Fibroblast of skin of left quadriceps (primary cell): Measurements from ENCODE around the gene SHKBP1.
"Not testable (repeated sequence)": the region's sequence is repeated elsewhere in the genome, so short reads cannot be mapped to it uniquely, and the experiment has no call there.

Experiments
- DNase-seq, 2 experiments: peaks; one replicate each; pipeline ENCODE4 v3.0.0-alpha.2; 2013; ENCODE audit warnings: low read depth in 2 of 2

SHKBP1 gene

DNA sequence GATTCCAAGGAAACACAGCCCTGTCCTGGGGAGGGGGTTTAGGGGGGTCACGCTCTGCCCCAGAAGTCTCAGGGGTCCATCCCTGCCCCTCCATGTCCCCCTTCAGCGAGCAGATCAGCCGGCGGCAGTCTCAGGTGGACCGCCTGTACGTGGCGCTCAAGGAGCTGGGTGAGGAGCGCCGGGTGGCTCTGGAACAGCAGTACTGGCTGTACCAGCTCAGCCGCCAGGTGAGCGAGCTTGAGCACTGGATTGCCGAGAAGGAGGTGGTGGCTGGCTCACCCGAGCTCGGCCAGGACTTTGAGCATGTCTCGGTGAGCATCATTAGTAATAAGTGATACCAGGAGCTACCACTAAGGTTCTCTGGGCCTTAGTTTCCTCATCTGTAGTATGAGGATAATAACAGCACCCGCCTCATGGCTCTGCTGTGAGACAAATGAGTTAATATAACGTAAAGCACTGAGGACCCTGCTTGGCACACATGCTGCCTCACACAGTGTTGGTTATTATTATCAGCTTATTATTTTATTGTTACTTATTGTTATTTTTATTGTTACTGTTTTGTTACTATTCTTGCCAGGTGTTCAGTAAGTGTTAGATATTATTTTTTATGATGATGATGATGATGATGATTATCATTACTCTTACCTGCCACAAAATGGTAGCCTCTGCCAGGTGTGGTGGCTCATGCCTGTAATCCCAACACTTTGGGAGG lies 20.5 kb upstream of the SHKBP1 start:
- no peak for DNase-seq

DNA sequence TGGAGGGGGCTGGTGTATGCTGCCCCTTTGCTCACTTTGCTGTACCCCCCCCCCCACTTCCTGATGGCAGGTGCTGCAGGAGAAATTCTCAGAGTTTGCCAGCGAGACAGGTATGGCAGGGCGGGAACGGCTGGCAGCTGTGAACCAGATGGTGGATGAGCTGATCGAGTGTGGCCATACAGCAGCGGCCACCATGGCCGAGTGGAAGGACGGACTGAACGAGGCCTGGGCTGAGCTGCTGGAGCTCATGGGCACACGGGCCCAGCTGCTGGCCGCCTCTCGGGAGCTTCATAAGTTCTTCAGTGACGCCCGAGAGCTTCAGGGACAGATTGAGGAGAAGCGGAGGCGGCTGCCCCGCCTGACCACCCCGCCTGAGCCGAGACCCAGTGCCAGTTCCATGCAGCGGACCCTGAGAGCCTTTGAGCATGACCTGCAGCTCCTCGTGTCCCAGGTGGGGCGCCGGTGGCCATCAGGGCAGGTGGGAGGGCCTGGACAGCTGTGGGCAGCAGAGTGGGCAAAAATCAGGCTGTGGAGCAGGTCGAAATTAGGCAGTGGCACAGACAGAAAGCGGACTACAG lies 19.6 kb upstream of the SHKBP1 start:
- DNase-seq, result no peak

DNA sequence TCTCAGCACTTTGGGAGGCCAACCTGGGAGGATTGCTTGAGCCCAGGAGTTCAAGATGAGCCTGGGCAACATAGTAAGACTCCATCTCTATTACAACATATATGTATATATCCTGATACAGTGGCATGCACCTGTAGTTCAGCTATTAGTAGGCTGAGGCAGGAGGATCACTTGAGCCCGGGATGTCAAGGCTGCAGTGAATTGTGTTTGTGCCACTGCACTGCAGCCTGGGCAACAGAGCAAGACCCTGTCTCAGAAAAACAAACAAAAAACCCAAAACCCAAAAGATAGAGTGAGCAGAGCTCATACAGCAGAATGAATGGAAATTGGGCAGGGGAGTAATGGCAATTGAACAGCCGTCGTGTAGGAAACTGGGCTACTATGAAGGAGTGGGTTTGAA lies 17.3 kb upstream of the SHKBP1 start:
- DNase-seq, result no peak

DNA sequence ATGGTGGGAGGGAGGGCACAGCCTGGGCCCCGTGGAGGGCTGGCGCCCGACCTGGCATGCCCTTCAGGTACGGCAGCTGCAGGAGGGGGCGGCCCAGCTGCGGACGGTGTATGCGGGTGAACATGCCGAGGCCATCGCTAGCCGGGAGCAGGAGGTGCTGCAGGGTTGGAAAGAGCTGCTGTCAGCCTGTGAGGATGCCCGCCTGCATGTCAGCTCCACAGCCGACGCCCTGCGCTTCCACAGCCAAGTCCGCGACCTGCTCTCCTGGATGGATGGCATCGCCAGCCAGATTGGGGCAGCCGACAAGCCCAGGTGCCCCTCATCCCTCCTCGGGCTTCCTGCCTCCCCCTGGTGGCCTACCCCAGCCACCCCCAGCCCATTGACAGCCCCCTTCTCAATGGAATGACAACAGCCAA lies 16.6 kb upstream of the SHKBP1 start:
- DNase-seq, result no peak

DNA sequence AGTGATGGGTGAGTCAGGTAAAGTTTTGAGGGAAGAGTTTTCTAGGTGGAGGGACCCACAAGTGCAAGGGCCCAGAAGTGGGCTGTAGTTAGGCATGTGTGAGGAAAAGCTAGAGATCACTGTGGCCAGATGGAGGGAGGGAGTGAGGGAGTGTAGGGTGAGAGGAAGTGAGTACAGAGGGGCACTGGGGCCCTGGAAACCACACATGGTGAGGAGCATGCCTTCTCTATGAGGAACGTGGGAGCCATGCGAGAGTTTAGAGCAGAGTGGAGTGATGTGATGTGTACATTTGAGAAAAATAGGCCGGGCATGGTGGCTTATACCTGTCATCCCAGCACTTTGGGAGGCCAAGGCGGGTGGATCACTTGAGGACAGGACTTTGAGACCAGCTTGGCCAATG lies 14.7 kb upstream of the SHKBP1 start:
- DNase-seq, result no peak

DNA sequence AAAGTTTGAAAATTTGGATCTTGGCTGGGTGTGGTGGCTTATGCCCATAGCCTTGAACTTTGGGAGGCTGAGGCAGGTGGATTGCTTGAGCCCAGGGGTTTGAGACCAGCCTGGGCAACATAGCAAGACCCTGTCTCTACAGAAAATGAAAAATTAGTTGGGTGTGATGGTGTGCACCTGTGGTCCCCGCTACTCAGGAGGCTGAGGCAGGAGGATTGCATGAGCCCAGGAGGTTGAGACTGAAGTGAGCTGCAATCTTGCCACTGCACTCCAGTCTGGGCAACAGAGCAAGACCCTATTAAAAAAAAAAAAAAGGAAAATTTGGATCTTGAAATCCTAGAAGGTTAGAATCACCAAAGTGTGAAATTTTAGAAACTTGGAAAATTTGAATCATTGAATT lies 12.1 kb upstream of the SHKBP1 start:
- DNase-seq, result not testable (repeated sequence)

DNA sequence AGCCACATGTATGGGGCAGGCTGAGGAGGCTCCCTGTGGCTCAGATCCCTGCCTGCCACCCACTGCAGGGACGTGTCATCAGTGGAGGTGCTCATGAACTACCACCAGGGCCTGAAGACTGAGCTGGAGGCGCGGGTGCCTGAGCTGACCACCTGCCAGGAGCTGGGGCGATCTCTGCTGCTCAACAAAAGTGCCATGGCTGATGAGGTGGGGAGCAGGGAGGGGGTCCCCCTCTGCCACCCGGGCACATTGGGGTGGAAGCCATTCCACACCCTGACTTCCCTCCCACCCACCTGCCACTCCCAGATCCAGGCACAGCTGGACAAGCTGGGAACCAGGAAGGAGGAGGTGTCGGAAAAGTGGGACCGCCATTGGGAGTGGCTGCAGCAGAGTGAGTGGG lies 11.3 kb upstream of the SHKBP1 start:
- no peak for DNase-seq

DNA sequence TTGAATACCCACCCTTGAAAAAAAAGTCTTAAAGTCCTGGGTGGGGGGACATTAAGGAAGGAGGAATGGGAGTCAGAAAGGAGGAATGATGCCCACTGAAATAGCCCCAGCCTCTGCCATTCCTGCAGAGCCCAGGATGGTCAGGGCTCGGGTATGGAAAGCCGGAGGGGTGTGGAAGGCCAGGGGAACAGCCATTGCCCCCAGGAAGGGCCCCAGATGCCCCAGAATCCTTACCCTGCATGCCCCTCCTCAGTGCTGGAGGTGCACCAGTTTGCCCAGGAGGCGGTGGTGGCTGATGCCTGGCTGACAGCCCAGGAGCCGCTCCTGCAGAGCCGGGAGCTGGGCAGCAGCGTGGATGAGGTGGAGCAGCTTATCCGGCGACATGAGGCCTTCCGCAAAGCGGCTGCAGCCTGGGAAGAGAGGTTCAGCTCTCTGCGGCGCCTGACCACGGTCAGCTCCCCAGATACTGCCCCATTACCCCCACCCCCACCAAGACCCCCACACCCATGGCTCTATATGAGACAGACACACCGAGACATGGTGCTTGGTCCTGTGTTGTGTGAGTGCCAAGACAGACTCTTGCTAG lies 10.7 kb upstream of the SHKBP1 start:
- no peak for DNase-seq

DNA sequence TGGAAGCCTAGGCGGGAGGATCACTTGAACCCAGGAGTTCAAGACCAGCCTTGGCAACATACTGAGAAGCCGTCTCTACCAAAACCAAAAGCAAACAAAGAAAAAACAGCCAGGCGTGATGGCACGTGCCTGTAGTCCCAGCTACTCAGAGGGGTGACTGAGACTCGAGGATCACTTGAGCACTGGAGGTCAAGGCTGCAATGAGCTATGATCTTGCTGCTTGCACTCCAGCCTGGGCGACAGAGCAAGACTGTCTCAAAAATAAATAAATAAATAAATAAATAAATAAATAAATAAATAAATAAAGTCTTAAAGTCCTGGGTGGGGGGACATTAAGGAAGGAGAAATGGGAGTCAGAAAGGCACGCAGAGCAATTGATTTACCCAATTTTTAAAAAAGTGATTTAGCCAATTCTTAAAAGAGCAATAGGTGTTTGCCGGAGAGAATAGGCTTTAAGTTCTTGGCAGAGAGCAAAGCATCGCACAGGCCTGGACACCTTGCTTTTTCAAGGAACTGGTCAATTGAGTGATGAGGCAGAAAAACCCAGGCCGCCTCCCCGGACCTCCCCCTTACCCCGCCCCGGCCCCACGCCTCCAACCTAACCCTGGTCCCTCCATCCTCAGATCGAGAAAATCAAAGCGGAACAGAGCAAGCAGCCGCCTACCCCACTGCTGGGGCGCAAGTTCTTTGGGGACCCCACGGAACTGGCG lies 9.5 kb upstream of the SHKBP1 start:
- no peak for DNase-seq

DNA sequence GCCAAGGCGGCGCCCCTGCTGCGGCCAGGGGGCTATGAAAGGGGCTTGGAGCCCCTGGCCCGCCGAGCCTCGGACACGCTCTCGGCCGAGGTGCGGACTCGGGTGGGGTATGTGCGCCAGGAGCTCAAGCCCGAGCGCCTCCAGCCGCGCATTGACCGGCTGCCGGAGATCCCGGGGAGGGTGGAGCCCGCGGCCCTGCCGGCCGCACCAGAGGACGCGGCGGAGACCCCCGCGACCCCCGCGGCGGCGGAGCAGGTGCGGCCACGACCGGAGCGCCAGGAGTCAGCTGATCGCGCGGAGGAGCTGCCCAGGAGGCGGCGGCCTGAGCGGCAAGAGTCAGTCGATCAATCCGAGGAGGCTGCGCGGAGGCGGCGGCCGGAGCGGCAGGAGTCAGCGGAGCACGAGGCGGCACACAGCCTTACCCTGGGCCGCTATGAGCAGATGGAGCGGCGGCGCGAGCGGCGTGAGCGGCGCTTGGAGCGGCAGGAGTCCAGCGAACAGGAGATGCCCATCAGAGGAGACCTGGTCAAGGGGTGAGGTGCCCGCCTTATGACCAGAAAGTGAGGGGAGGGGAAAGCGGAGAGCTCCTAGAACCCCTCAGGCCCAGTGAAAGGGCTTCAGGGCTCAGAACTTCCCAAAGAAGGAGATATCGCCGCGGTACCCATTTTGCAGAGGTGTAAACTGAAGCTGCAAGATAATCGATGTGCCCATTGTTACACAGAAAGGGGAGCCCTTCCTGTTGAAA lies 8.8 kb upstream of the SHKBP1 start:
- DNase-seq, result no peak

DNA sequence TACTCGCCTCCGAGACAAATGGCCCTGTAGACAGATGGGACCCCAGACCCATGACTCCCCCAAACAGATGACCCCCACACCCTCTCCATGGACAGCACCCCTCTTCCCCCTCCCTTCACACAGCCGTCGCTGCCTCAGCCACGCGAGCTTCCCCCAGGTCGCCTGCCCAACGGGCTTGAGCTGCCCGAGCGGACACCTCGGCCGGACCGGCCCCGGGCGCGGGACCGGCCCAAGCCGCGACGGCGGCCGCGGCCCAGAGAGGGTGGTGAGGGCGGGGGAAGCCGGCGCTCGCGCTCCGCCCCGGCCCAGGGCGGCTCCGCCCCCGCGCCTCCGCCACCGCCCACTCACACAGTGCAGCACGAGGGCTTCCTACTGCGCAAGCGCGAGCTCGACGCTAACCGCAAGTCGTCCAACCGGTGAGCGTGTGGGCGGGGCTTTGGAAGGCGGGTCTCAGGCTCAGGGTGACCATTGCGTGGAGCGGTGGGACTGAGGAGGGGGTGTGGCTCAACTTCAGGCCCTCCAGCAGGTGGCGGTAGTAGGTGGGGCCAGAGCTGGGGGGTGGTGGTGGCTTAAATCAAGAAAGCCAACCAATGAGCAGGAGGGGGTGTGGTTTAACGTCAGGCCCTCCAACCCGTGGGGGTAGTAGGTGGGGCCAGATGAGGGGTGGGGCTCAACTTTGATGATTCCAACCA lies 6.2 kb upstream of the SHKBP1 start:
- peak; percentile 98 to 99 for DNase-seq

DNA sequence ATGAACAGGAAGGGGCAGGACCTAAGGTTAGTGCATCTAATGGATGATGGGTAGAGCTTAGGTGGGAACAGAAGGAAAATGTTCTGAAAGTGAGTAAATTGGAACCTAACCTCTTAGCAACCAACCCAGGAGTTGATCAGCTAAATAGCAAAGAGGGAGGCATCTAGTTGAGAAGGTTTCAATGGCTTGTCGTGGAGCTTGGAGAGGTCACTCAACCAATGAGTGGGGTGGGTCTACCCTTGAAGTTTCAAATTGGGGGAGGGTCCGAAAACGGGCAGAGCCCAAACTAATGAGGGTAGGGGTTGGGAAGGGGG lies 5.7 kb upstream of the SHKBP1 start:
- no peak for DNase-seq

DNA sequence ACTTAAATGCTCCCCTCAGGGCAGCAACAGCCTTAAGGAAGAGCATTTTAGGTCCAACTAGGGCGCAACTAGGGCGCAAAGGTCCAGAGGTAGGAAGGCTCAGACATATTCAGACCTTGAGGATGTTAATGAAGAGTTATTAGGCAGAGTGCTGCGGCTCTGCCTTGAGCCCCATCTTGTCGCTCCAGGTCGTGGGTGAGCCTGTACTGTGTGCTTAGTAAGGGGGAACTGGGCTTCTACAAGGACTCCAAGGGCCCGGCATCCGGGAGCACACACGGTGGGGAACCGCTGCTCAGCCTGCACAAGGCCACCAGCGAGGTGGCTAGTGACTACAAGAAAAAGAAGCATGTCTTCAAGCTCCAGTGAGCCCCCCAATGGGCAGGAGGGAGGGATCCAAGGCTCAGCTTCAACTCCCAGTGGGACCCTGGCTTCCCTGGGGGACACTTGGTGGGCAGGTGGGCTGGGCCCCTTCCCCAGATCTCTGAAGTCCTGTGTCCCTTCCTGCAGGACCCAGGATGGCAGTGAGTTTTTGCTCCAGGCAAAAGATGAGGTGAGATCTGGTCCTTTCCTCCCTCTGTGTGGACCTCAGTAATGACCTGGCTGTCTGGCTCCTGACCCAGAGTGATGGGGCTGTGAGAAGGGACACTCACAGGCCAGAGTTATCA lies 4.7 kb upstream of the SHKBP1 start:
- DNase-seq, result no peak

DNA sequence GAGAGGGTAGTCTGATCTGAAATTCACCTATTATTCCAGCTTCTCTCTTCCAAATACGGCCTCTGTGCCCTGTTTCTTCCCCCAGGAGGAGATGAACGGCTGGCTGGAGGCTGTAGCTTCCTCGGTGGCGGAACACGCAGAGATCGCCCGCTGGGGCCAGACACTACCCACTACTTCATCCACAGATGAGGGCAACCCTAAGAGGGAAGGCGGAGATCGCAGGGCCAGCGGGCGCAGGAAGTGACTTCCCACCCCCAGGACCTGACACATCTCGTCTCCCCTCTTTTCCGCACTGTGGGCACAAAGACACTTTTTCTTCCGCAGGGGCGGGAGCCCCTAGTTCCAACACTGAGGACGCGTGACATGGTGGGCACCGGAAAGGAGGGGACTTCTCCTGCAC lies 1.3 kb upstream of the SHKBP1 start:
- DNase-seq, result no peak

DNA sequence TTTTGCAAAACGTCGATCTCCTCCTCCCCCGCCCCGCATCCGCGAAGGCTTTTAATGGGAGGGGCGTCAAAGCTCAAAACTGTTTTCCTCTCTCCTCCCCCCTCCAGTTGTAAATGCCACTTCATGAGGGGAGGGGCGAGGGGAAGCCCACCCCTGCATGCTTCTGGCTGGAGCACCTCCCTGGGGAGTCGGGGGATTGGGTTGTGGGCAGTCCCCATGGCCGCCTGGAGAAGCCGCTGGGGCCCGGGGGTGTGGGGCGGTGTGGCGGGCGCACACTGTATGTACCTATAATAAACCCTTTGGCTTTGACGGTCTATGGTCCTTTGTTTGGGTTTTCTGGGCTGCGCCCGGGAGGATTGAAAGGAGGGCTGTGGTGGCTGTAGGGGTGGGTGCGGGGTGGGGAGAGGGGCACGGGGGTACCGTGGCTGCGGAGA lies 505 bp upstream of the SHKBP1 start:
- no peak for DNase-seq

DNA sequence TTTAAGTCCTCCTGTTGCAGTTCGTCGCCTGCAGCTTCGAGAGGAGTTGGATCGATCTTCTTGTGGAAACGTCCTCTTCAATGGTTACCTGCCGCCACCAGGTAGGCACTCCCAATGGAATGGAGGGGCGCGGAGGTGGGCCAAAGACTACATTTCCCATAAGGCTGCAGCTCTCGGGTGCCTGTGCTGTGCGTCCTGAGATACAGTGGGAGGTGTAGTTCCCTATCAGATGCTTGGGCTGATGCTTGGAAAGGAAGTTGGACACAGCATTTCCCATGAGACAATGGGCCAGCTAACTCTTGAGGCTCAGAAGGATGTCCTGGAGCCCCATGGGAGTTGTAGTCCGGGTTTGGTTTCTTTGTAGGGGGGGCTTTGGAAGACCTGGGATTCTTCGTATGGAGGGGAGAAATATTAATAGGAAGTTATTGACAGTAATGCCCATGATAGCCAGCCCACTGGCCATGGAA lies 1.8 kb downstream of the SHKBP1 start:
- DNase-seq, result no peak

DNA sequence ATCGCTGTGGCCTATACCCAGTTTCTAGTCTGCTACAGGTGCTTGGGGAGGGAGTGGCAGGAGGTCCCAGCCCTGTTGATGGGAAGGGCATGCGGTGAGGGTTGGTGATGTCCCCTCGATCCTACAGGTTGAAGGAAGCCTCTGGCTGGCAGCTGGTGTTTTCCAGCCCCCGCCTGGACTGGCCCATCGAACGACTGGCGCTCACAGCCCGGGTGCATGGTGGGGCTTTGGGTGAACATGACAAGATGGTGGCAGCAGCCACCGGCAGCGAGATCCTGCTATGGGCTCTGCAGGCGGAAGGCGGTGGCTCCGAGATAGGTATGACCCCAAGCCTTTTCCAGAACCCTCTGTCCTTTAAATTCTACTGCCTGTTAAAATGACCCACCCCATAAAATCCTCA lies 3.9 kb downstream of the SHKBP1 start:
- DNase-seq, result no peak

DNA sequence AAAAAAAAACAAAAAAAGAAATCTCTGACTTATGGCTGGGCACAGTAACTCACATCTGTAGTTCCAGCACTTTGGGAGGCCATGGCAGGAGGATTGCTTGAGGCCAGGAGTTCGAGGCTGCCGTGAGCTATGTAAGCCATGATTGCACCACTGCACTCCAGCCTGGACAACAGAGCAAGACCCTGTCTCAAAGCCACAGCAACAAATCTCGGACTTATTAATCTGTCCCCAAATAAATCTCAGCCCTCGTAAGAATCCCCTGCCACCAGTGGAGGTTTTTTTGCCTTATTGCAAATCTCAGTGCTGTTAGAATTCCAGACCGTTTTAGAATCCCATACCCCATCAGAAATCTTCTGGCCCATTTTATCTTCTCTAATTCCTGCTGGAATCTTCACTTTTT lies 4.9 kb downstream of the SHKBP1 start:
- DNase-seq, result no peak

DNA sequence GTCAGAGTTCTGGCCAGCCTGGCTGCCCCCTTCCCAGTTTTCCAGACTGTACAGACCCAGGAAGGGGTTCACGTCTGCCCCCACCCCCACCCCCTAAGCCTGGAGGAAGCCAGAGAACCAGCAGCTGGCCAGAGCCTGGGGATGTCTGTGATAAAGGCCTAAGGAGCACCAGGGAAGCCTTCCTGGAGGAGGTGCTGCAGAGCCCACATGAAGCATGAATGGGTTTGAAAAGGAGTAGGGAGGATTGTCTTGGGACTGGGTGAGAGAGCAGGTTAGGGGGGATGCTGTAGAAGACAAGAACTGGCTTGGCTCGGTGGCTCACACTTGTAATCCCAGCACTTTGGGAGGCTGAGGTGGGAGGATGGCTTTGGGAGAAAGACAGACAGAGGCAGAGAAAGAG lies 5.8 kb downstream of the SHKBP1 start:
- no peak for DNase-seq

DNA sequence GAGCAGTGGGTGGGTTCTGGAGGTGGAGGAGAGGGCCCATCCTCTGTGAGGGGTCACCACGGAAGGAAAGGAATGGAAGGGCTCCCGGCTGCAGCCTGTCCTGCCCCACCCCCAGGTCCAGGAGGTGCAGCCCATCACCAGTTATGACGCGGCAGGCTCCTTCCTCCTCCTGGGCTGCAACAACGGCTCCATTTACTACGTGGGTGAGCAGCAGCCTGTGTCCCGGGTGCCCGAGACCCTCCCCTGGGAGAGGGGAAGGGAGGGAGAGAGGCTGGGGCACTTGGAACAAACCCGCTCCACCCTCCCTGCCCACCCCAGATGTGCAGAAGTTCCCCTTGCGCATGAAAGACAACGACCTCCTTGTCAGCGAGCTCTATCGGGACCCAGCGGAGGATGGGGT lies 6.6 kb downstream of the SHKBP1 start:
- no peak for DNase-seq

DNA sequence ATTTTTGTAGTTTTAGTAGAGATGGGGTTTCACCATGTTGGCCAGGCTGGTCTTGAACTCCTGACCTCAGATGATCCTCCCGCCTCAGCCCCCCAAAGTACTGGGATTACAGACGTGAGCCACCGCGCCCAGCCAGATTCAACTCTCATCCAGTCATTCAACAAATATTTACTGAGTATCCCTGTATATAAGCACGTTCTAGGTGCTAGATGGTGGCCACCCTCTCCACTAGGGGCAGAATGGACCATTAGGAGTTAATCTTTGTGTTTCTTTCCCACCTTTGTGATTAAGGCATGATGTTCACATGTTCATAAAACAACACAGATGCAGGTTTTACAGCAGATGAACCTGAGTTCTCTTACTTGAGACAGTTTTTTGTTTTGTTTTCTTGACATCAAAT lies 7.3 kb downstream of the SHKBP1 start:
- no peak for DNase-seq
